ENCODE results near the gene MARCHF3.
A peak's percentile ranks its signal among the peaks of the same experiment; 100 is the strongest.
"Not testable (repeated sequence)": the region's sequence is repeated elsewhere in the genome, so short reads cannot be mapped to it uniquely, and the experiment has no call there.

The MARCHF3 gene

DNA sequence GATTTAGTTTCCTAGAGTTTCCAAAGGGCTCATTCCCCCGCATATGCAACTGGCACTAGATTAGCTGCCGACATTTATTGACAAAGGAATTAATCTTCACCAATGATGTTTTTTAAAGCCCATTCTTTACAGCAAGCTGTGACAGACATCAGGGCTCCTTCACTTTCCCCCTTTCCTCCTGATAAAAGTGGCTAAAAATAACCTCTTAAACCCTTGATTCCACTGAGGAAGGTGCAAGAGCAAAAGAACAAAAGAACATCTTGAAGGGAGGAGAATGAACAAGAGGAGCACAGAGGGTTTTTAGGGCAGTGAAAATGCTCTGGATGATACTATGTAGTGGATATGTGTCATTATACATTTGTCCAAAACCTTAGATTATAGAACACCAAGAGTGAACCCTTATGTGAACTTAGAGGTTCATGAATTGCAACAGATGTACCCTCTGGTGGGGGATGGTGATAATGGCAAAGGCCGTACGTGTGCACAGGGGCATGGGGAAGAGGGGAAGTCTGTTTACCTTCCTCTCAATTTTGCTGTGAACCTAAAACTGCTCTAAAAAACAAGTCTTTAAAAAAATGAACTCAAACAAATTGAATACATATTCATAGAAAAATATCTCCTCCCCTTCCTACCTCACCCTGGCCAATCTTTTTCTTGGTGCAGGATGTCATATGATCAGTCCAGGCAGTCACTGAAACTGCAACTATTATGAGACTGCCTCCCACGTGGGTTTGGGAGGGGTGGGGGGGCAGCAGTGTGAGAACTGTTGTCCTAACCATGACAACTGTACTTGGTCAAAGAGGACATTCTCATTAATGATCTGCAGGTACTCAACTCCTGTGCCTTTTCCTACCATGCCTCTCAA is 83.0 kb downstream of the MARCHF3 start:
- DNase-seq, result no peak

DNA sequence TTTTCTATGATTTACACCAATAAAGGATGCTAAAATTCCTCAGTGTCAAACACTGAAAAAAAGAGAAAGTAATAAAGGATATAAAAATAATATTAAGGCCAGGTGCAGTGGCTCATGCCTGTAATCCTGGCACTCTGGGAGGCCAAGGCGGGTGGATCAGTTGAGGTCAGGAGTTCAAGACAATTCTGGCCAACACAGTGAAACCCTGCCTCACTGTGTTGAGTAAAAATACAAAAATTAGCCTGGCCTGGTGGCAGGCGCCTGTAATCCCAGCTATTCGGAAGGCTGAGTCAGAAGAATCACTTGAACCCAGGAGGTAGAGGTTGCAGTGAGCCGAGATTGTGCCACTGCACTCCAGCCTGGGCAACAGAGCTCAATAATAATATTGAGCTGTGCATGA is 87.5 kb downstream of the MARCHF3 start:
- not testable (repeated sequence) for DNase-seq

DNA sequence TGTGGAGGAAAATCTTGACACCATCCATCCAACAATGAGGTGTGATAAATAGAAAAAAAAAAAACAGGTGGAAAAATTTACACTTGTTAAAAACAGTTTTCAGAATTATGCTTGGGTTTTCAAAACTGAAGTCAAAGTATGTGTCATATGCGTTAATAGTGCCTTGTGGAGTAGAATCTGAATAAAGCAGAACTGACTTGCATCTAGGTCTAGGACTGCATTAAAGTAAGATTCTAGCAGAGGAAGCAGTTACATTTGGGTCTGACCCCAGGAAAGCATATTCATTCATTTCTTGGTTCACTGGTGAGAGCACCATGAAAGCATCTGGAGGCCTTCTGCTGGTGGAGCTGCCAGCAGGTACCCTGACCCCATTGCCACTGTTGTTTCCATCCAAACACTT is 89.0 kb downstream of the MARCHF3 start:
- no peak for DNase-seq

DNA sequence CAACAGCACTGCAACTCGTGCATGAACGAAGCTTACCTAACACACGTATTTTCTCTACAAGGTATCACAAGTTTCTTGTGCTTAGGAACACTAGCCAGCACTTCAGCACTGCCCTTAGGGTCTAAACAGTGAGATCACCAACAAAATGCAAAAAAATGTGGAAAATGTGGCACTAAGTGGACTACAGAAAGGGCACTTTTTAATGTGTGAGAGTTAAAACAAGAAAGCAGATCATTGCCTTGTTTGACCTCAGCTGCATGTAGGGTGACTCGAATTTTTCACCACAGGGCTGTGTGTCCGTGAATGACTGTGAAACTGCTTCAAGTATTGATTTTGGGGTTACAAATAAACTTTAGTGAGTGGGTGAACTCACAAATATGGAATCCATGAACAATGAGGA is 90.5 kb downstream of the MARCHF3 start:
- DNase-seq, result no peak

DNA sequence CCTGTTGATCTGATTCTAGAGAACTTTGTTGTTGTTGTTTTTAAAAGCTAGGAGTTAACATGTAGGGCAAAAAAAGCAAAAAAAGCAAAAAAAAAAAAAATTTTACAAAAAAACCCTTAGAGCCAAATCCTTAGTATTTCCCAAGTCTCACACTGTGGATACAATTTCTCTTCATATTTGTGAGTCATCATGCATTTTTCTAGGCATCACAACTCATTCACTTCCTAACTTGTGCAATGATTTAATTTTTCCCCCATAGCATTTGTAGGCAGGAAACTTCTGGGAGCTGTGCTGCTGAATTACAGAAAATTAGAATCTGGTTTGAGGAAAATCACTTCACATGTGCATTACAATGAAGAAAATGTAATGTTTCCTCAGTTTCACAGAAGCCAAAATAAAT is 91.9 kb downstream of the MARCHF3 start:
- peak; percentile 64 for DNase-seq

DNA sequence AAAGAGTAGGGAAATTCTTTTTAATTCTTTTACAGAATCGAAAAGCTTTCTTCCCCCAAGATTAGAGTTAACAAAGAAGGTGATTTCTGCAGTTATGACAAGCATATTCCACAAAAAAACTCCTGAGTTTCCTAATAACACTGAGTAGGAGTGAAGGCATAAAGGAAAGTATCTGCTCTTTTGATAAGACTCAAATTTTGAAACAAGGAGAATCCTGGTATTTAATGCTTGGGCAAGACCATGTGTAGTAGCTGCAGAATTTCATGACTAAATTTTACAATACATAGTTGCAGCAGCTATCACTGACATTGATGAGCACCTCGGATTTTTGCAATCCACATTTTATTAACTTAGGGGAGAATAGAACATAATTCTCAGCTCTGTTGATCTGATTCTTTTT is 92.6 kb downstream of the MARCHF3 start:
- peak; percentile 59 for DNase-seq

DNA sequence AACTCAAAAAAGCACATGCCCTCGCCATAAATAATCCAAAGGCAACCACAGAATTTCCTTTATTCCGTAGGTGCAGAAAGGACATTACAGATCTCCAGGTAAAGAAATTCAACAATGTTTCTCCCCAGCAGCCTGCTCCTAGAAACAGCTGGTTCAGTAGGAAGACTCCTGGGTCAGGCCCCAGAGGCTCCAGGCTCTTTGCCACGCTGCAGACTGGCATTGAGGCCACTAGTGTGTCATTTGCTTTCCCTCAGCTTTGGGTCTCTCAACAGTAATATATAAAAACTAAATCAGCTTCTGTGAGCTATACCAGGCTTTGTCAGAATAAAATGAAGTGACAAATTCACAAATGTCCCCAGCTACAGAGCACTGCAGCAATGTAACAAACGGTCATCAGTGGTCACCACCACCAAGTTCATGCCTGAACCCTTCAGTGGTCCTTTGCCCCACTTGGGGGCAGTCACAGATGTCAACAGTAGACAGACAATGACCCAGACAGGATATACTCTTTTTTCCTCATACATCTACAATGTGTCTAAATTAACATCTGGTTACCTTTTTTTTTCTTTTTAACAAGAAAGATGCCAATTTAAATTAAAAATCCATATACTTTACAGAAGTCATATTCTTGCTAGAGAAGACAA is 93.5 kb downstream of the MARCHF3 start:
- no peak for DNase-seq

DNA sequence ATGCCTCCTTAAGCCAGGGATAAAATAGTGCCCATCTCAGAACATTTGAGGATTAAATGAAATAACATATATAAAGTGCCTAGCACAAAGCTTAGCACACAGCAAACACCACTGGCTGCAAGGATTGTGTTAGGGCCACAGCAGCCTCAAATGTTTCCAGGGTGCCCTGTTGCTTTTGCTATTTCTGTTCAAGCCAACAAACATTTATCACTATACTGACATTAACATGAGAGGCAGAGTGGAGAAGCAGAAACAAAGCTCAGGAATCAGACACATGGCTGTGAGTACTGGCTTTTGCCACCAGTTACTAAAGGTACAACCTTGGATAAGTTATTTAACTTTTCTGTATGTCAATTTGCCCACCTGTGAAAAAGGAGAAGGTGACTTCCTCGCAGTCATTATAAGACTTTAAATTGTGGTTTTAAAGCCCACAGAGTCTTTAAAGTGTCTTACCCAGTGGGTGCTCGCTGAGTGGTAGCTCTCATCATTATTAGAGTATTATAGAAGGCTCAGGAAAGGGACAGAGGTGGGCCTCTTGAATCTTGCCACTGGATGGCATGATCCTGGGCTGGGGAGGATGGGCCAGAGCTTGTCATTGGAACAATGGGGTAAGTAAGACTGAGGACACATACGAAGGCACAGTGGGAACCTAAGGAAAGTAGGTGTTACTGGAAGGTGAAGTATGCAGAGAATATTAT is 98.2 kb downstream of the MARCHF3 start:
- no peak for DNase-seq

DNA sequence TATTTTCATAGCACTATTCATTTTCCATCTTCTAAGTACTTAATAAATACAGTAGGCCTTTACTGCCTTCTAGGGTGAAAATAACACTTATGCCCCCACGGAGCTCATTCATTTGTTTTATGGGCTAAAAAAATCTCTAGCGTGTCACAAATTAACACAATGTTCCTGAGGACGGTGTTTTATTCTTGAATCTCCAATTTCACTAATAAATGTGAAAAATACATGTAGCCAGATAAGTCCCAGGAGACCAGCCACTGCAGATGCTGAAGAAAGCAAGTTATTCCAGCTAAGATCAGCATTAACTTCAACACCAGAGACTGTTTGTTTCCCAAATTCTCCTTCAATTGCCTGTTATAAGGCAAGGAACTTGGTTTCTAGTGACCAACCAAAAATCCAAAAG is 102.3 kb downstream of the MARCHF3 start:
- no peak for DNase-seq

DNA sequence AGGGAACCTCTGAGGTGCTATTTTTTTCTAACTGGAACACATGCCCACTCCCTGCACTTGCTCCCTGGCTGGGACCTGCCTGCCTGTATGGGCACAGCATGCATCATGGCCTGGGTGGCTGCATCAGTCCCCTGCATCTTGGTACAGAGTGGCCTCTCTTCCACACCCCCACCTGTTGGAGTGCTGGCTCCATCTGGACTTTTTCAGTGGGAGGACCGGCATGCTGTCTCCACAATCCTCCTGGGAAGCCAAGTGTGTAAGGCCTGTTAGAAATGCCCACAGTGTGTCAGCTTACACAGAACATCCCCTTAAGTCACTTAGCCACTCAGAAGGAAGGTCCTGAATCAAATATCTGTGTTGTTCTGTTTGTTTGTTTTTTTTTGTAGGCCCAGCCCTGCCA is 102.9 kb downstream of the MARCHF3 start:
- DNase-seq, result no peak

DNA sequence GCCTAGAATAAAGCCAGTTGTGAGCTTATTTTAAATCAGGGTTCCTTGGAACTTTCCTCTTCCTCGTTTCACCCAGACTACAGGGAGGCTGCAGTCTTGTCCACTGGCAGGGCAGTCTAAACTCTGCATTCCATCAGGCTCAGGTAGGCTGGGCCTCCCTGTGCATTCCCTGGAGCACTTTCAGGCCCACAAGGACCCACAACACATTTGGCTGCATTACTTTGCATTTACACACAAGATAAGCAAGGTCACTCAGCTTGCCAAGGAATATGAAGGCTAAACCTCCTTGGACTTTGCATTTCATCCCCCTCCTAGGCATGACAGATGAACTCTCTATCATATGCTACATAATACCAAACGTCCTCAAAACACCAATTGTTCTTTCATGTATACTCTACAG is 104.2 kb downstream of the MARCHF3 start:
- no peak for DNase-seq

DNA sequence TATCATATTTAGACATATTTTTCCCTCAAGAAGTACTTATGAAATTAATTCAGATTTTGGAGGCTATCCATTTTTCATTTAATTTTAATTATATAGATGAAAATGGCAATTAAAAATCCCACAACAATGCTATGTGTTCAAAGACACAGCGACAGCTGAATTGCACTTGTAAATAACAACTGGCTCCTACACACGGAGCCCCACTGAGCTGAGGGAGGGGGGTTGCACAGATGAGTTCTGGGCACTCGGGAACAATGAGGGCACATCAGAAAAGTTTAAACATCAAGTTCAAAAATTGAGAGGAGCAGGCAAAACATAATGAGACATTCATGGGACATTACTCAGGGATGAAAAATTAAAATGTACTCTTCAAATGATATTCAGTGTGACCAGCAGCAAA is 104.9 kb downstream of the MARCHF3 start:
- DNase-seq, result no peak

DNA sequence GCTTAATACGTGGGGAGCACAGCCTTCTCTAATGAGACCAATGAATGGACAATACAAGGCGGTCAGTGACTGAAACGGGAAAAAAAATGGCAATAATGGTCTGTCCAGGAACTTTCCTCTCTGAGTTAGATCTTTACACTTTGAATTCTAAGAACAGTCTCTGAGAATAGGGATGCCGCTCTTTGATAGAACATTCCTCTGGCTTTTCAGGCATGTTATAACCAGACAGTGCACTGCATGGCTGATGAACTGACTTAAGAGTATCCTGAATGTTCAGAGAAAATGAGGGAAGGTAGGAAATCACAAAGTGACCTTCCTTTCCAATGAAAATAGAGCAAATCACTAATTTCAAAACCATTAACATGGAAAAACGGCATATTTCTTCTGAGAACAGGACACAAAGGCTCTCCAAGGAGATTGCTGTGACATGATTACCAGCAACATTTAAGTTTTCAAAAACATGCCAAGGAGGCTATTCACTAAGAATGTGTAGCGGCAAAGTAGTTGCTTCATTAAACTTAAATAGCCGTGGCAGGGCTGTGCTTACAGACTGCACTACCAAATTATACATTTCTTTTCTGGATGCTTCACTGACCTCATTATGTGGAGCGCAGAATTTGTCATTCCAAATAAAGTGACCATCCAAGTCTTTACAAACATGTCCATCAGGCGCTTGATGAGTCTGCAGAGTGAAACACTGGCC is 105.9 kb downstream of the MARCHF3 start:
- DNase-seq, result no peak

DNA sequence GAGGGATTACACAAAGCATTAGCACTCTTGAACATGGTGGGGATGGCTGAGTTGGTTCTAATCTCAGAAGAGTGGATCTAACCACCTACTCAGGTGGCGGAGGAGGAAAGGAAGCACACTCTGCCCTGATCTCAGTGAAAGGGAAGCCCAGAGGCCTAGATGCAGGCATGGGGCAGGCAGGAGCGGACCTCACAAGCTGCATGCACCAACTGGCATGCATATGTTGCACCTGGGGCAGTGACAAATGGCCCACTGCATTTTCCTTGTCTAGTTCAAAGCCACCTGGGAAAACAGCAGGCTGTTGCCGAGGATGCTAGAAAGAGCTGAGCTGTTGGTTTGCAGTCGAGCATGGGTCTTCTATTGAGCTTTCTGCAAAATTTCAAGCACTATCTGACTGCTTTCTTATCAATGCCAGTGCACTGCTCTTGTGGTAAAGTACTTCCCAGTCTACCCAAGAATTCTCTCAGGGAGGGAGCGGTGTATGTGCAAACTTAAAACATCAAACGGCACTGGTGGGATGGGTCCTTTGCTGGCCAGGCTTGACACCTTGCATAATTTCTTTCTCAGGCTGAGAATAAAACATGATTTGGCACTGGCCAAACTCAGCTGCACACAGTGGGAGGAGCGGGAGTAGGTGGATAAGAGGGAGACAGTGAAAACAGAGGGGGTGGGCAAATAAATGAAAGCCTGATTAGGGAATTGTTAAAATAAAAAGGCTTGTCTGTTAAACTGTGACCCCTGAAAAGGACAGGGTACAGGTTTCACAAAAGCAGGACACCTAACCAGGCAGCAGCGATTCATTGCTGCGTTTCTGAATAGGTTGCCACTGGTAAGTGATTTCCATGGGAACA is 108.9 kb downstream of the MARCHF3 start:
- DNase-seq, result no peak

DNA sequence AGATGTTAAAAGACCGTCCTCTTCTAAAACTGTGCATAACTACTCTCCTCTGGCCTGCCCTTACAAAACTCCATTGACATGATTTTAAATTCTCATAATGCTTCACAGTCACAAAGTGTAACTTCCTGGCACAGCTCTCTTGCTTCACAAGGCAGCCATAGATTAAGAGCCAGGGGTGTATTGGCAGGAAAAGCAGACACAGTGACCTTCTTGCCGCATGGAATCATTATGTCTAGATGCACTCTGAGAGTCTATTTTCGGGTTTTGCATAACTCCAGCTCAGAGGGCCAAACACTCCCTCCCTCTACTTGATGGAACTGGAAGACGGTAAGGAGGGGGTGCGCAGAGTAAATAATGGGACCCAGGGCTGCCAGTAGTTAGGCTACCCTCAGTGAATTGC is 110.1 kb downstream of the MARCHF3 start:
- DNase-seq, result no peak

DNA sequence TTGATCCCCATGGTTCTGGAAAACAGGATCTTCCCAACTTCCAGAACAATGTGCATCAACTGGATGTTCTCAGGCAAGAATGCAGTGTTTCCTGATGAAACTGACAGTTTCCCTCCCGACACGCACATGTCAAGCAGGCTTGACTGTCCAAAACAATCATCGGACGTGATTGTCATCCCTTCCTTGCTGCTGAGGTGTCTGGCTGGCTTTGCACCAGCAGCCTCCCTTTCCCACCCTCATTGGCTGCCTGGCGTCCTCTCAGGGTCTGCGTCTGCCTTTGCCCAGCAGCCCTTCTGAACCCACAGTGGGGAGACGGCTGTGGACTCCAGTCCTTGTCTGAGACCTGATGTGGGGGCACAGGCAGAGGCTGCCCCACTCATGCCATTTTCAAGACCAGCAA is 110.8 kb downstream of the MARCHF3 start:
- DNase-seq, result no peak

DNA sequence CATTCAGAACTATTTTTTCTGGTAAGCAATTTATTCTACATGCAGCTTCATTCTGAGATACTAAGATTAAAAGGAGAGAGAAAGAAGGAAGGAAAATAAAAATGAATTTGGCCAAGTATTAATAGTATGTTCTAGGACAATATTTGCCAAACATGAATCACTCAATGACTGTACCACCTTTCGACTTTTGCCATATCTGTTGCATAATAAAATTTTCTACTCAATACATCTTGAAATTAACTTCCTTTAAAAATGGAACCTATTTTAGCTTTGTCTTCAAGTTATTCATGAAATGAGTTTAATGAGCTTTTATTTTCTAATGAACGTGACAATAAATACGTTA is 111.8 kb downstream of the MARCHF3 start:
- DNase-seq, result no peak

DNA sequence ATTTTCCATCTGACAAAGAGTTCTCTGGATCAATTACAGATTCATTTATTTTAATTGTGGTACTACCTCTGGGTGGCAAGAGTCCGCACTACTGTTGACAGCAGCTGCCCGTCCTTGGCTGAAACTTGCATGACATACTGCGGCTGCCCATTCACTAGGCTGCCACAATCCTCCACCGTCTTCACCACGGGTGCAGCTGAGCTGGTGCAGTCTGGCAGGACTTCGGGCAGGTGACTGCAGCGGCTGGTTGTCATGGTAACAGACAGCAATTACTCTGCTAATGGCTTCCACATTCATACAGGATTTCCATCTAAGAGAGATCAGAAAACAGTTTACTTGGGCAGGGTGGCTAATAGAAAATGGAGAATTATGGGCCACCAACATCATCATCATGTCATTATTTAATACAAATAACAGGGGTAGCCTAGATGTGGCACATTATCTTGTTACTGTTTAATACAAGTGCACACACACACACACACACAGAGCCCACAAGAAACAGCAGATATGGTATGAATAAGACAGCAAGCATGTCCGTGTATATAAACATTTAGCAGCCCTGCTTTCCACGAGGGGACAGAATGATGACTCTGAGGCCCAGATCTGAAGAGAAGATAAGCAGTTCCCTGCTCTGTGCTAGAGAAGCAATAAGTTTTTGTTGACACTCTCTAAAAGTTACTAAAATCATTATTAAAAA is 112.3 kb downstream of the MARCHF3 start:
- DNase-seq, result no peak

DNA sequence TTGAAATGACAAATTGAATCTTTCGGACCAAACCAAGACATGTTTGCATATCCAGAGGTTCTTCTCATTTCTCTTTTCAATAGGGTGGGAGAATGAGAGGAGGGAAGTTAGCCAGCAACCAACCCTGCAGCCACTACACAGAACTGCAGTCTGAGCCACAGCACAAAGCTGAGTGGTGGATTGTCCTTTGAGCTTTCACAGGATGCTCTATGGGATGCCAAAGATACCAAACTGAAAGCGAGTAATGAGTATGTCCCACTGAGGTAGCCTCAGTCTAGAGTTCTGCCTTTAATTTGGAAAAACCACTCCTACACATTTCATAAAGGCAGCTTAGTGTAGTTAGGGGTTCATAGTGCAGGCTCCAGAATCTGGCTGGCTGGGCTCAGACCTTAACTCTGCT is 114.9 kb downstream of the MARCHF3 start:
- DNase-seq, result no peak

DNA sequence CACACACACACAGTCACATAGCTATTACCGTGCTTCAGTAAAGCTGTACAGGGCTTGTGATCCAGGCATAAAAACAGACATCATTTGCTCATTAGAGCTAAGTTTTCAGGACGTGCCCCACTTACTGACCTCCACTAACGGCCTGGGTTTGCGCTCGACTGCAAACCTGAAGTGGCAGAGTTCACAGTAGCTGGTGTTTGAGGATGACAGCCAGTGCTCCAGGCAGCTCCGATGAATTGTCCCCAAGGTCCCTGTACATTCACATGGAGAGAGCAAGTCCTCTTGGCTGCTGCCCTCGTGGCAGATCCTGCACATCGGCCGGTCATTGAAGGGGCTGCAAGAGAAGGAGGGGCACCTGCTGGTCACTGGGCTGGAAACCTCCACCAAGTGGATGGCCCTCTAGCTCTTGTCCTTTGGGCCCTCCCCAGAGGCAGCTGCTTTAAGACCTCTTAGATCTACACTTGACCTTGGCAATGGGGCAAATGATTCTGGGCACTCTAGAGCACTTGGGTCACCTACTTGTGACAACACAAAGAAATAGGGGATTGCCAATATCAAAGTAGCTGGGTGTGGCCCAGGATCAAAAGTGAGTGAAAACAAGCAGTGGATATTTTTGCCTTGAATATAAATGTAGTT is 115.4 kb downstream of the MARCHF3 start:
- DNase-seq, result no peak

DNA sequence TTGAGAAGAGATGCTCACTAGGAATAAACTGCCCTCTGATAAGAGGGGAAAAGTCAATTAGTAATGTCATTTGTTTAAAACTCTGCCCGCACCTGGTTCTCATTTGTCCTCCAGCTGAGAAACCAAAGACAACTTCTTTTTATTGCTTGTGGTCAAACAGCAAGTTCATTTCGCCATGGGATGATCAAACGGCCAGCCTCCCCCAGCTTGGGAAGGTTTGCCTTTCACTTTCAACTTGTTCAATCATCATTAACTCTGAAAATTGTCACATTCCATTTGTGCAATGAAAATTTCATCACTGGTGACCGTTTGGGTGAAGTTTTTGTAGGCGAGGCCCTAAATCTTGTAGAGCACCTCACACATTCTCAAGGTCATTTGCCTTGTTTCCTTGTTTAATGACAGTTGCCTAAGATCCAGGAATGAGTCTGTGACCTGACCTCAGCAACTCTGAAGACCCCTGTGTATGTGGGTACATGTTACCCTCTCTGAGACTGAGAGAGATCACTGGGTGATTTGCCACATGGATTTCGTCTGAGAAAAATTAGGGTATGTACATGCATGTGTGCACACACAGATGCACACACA is 117.7 kb downstream of the MARCHF3 start:
- DNase-seq, result peak; percentile 77
